Activated CD4-positive, alpha-beta T cell treated with anti-CD3 and anti-CD28 coated beads, Interleukin-2, Interleukin-4, amounts not matched to agents 100 ng/mL and 50 ng/mL, durations not matched to agents 16 hours and 8 hours (primary cell): Measurements from ENCODE around the gene NDUFV2.
"Not testable (repeated sequence)": the region's sequence is repeated elsewhere in the genome, so short reads cannot be mapped to it uniquely, and the experiment has no call there.

Experiments used
- DNase-seq: peaks from one replicate; pipeline ENCODE4 v3.0.0-alpha.2; 2020; ENCODE audit warnings: low spot score

NDUFV2 gene

DNA sequence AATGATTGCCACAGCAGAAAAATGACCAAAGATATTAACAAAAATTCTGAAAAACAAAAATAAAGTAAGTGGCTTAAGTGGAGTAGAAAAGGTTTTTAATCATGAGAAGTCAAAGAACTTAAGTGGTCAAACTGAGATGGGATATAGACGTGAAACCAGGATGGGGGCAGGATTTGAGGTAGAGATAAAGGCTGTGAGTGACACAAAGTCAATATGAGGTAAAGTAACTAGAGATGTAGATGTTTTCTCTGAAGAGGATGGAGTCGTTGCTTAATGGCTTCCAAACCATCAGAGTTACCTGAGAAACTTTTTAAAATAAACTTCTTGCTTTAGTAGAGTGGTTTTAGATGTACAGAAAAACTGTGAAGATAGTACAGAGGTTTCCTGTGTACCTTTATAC lies 55.3 kb downstream of the NDUFV2 start:
- no peak for DNase-seq

DNA sequence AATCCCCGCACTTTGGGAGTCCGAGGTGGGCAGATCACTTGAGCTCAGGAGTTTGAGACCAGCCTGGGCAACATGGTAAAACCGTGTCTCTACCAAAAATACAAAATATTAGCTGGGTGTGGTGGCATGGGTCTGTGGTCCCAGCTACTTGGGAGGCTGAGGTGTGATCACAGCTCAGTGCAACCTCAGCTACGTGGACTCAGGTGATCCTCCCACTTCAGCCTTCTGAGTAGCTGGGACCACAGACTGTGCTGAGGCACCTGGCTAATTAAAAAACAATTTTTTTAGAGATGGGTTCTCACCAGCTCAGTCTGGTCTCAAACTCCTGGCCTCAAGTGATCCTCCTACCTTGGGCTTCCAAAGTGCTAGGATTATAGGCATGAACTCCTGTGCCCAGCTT lies 57.5 kb downstream of the NDUFV2 start:
- DNase-seq: no peak

DNA sequence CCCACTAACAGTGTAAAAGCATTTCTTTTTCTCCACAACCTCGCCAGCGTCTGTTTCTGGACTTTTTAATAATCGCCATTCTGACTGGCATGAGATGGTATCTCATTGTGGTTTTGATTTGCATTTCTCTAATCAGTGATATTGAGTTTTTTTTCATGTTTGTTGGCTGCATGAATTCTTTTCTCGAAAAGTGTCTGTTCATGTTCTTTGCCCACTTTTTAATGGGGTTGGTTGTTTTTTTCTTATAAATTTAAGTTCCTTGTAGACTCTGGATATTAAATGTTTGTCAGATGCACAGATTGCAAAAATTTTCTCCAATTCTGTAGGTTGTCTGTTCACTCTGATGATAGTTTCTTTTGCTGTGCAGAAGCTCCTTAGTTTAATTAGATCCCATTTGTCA lies 60.2 kb downstream of the NDUFV2 start:
- not testable (repeated sequence) for DNase-seq

DNA sequence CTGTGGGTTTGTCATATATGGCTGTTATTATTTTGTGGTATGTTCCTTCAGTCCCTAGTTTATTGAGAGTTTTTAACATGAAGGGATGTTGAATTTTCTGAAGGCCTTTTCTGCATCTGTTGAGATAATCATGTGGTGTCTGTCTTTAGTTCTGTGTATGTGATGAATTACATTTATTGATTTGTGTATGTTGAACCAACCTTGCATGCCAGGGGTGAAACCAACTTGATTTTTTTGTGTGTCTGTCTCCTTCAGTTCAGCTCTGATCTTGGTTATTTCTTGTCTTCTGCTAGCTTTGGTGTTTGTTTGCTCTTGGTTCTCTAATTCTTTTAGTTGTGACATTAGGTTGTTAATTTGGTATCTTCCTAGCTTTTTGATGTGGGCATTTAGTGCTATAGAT lies 61.6 kb downstream of the NDUFV2 start:
- not testable (repeated sequence) for DNase-seq

DNA sequence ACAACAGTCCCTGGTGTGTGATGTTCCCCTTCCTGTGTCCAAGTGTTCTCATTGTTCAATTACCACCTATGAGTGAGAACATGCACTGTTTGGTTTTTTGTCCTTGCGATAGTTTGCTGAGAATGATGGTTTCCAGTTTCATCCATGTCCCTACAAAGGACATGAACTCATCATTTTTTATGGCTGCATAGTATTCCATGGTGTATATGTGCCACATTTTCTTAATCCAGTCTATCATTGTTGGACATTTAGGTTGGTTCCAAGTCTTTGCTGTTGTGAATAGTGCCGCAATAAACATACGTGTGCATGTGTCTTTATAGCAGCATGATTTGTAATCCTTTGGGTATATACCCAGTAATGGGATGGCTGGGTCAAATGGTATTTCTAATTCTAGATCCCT lies 63.4 kb downstream of the NDUFV2 start:
- DNase-seq: not testable (repeated sequence)

DNA sequence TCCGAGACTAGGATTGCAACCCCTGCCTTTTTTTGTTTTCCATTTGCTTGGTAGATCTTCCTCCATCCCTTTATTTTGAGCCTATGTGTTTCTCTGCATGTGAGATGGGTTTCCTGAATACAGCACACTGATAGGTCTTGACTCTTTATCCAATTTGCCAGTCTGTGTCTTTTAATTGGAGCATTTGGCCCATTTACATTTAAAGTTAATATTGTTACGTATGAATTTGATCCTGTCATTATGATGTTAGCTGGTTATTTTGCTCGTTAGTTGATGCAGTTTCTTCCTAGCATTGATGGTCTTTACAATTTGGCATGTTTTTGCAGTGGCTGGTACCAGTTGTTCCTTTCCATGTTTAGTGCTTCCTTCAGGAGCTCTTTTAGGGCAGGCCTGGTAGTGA lies 67.0 kb downstream of the NDUFV2 start:
- DNase-seq: not testable (repeated sequence)

DNA sequence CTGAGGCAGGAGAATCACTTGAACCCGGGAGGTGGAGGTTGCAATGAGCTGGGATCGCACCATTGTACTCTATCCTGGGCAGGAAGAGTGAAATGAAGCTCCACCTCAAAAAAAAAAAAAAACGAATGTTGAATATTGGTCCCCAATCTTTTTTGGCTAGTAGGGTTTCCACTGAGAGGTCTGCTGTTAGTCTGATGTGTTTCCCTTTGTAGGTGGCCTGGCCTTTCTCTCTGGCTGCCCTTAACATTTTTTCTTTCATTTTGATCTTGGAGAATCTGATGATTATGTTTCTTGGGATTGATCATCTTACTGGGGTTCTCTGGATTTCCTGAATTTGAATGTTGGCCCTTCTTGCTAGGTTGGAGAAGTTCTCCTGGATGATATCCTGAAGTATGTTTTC lies 69.4 kb downstream of the NDUFV2 start:
- not testable (repeated sequence) for DNase-seq

DNA sequence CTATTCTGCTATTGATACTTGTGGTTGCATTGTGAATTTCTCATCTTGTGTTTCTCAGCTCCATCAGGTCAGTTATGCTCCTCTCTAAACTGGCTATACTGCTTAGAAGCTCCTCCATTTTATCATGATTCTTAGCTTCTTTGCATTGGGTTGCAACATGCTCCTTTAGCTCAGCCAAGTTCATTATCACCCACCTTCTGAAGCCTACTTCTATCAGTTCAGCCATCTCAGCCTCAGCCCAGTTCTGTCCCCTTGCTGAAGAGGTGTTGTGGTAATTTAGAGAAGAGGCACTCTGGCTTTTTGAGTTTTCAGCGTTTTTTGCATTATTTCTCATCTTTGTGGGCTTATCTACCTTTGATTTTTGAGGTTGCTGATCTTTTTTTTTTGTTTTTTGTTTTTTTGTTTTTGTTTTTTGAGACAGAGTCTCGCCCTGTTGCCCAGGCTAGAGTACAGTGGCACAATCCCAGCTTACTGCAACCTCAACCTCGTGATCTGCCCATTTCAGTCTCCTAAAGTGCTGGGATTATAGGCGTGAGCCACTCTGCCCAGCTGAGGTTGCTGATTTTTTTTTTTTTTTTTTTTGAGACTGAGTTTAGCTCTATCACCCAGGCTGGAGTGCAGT lies 70.1 kb downstream of the NDUFV2 start:
- DNase-seq: no peak

DNA sequence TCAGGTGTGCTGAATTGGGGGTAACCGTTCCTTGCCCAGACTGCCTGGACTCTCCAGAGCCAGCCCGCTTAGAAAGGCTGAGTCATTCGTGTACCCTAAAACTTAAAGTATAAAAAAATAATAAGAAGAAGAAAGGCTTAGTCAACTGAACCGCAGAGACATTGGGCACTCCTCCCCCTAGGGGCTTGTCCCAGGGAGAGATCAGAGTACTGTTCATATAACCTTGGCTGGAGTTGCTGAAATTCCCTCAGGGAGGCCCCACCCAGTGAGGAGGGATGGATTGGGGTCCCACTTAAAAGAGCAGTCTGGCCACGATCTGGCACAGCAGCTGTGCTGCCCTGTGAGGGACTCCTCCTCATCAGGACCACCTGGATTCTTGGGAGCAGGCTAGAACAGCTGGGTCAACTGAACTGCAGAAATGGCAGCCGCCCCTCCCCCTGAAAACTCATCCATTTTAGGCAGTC lies 71.3 kb downstream of the NDUFV2 start:
- DNase-seq: no peak

DNA sequence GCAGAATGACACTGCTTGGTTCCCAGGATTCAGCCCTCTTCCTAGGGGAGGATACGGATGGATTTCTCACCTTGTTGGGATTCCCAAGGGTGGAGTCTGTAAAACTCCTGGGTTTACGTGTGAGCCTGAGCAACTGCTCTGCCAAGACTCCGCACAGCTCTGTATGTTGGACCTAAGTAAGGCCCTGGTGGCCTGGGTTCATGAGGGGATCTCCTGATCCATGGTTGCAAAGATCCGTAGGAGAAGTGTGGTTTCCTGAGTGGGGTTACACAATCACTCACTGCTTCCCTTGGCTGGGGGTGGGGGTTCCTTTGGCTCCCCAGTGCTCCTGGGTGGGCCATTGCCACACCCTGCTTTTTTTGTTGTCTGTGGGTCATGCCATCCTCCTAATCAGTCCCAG lies 71.8 kb downstream of the NDUFV2 start:
- DNase-seq: no peak

DNA sequence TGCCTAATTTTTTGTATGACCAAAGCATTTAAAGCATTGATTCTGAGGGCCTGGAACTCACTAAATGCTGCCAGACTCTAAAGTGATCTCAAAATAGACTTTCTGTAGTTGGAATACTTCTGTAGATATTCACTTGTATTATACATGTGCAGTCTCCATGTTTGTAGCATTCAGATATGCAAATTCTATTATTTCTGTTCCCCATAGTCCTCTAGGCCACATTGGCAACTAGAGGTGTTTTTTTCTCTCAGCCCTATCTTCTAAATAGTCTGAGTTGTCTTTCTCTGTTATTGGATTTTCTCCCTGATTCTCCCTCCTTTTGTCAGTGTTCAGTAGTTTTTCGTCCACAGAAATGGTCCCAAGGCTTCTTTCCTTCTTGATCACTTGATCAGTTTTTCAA lies 72.6 kb downstream of the NDUFV2 start:
- no peak for DNase-seq

DNA sequence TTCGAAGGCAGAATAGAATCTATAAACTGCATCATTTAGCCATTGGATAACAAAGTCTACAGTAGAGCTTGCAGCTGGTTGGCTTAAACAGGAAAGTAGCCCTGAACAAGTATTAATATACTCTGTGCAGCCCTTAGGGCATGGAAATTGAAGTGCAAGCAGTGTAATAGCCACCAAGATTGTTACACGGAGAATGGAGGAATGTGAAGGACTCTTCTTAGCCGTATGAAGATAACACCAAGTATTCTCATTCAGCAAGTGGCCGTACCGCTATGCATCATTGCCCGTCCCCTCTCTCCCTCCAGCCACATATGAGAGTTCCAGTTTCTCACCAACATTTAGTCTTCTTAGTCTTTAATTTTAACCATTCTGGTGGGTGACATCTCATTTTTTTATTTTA lies 74.5 kb downstream of the NDUFV2 start:
- DNase-seq: no peak

DNA sequence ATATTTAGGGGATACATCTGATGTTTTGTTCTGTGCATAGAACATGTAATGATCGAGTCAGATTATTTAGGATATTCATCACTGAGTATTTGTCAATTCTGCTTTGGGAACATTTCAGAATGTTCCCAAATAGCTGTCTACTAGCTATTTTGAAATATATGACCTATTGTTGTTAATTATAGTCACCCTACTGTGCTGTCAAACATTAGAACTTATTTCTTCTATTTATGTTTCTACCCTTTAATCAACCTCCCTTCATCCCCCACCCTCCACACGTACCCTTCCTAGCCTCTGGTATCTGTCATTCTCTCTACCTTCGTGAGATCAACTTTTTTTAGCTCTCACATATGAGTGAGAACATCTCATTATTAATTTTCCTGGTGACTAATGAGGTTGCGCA lies 75.0 kb downstream of the NDUFV2 start:
- no peak for DNase-seq

DNA sequence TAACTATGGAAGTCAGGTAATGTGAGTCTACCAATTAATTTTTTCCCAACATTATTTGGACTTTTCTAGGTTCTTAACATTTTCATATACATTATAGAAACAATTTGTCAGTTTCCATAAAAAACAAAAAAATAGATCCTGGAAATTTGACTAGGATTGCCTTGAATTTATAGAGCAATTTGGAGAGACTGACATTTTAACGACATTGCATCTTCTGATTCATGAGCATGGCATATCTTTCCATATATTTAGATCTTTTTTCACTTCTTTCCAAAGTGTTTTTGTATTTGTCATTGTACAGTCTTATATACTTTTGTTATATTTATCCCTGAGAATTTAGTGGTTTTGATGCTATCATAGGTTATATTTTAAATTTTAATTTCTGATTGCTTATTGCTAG lies 76.1 kb downstream of the NDUFV2 start:
- no peak for DNase-seq

DNA sequence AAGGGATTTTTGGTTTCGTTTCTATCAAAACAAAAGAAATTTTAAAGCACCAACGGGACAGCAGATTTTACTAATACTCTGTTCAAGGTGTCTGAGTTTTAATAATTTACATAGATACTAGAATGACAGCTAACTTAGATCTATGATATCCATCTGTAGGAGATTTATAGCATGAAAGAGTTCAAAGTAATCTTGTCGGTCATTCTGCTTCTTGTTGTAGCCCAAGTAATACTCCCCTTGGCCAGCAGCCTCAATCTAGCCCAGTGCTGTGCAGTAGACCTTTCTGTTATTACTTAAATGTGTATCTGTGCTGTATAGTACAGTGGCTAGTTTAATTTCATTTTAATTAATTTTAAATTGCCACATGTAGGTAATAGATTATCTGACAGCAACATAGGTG lies 78.8 kb downstream of the NDUFV2 start:
- no peak for DNase-seq

DNA sequence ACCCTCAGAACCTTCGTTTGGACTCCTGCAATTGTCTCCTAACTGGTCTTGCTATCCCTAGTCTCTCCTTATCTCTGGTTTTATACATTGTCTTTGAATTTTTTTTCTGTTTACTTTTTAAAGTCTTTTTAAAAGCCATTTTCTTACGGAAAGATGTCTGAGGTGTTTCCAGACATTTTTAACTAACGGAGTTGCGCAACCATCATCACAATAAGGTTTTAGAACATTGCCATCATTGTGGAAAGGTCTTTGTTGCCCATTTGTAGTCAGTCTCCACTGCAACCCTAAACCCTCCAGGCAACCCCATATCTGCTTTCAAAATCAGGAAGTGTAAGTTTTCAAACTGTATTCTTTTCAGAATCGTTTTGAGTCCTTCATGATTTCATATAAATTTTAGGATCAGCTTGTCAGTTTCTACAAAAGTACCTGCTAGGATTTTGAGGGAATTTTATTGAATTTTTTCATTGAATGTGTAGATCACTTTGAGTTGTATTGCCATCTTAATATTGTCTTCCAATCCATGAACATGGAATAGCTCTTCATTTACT lies 80.4 kb downstream of the NDUFV2 start:
- DNase-seq: no peak
